GM18520 (cell line): ENCODE data around the gene KIRREL3.
"Not testable (repeated sequence)": the region's sequence is repeated elsewhere in the genome, so short reads cannot be mapped to it uniquely, and the experiment has no call there.

ENCODE experiments used
- ATAC-seq: cut with Tn5 transposase; IDR thresholded peaks from one replicate; pipeline ENCODE4 v1.9.1; 2021; ENCODE audit not compliant: unreplicated experiment

Gene KIRREL3

DNA sequence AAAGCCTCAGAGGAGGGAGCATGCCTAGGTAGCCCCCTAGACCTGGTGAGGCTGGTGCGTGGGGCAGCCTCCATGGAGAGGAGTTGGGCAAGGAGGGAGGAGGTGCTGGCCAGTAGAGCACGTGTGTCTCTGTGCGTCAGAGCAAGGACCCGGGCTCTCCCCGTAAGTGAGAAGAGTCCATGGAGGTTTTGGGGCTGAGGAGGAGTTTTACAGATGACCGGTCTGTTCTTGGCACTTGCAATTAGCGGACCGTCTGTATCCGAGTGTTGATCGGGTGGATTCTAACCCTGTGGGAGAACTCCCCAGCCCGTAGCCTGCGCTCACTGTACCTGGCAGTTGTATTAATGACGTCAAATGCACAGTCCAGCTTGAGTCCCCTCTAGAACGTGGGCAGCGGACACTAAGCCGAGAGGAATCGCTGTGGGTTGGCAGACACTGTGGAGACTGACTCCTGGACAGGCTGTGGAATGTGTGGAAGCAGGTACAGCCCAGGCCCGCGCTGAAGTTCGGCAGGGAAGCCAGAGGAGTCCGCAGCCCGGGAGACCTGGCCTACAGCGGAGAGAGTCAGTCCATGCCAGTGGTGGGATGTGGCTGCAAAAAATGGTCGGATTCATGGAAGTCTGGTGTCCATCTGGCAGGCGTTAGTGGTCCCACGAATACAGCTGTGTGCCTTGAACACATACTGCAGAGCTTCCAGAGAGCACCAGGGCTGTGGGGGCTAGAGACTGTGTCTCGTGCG lies 625.8 kb downstream of the KIRREL3 start:
- not testable (repeated sequence) for ATAC-seq

DNA sequence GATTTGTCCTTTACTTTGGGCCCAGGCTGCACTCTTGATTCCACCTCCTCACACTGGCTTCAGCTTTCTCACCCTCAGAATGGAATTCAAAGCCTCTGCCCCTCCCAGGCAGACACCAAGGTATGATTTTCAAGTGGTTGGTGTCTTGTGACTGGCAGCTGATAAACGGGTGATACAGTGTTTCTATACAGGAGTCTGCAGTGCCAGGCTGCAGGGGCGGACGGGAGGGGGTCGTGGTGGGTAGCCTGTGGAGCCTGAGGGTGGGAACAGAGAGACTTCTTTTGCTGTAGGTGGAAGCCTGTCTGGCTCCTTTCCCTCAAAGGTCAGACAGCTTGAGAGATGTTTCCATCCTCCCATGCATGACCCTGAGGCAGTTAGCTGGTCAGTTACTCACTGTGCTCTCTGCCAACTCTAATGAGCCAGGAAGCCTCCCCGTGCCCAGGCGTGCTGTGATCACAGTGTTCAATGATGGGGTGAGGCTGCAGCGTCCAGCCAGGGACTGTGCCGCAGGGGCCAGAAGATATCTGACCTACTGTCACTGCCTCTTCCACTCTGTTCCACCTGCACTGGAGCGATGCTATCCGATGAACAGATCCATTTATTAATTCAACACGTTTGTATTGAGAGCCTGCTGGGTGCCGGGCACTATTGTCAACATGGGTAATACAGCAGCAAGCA lies 627.0 kb downstream of the KIRREL3 start:
- ATAC-seq = not testable (repeated sequence)
